Measurements from ENCODE around the gene DLX1. TPM values are rescaled to one million over a fixed set of nuclear protein-coding genes. Genes with fewer than 3 reads are reported as not detected.
"Not testable (repeated sequence)": the region's sequence is repeated elsewhere in the genome, so short reads cannot be mapped to it uniquely, and the experiment has no call there.

Gene DLX1
- total RNA-seq, 1 experiment from 2014 or later, result 3.5 TPM

GRCh38 chr2:172066394-172066886 lies 18.9 kb upstream of the DLX1 start:
- TF ChIP-seq SIN3A (IDR thresholded peaks at IDR 0.05; ENCODE audit: borderline replicate concordance, insufficient read depth, low read depth, low read length) (no peak), REST (IDR thresholded peaks at IDR 0.05; ENCODE audit: insufficient read depth in 1 of 2, low read depth in 2 of 2, low read length in 1 of 2) (no peak), TCF7L2 (IDR thresholded peaks at IDR 0.05; ENCODE audit: low read depth, low read length) (no peak), CTCF (IDR thresholded peaks at IDR 0.05) (no peak), POLR2AphosphoS5 (IDR thresholded peaks at IDR 0.05; ENCODE audit: low read depth, low read length) (no peak)
- H3K27me3 ChIP-seq (ENCODE audit: control insufficient read depth, insufficient read depth, low read length), result no peaks in the 10 kb centered on the region
- no peak for DNase-seq (ENCODE audit: low read depth, low spot score)
- ChIA-PET POLR2A (no interaction called here), CTCF (no interaction called here)
- H3K27ac ChIP-seq (ENCODE audit: low read length), result no peak overlapping the region
- no peak for ATAC-seq
- intact Hi-C loops (cut with micrococcal nuclease; ENCODE audit: unreplicated experiment) (no loop called here), in situ Hi-C loops (cut with HindIII; ENCODE audit: low pct_unique_long_range_greater_than_20kb, low sequenced_read_pairs) (no loop called here)
- no peaks in the 10 kb centered on the region; the same call in 1 of the 2 replicates for H3K36me3 ChIP-seq (ENCODE audit: control insufficient read depth, insufficient read depth, low read length)
- BruUV-seq (replicated peaks), result no TSS peak
- no peaks in the 10 kb centered on the region for H3K9me3 ChIP-seq (ENCODE audit: control insufficient read depth, insufficient read depth, low read depth, low read length)
- no peak overlapping the region for H3K4me3 ChIP-seq (ENCODE audit: low read depth in 2 of 2, low read length in 2 of 2)
- no peaks in the 10 kb centered on the region for H3K4me1 ChIP-seq (ENCODE audit: control insufficient read depth, insufficient read depth, low read length)

GRCh38 chr2:172067905-172068304 lies 17.4 kb upstream of the DLX1 start:
- intact Hi-C loops (cut with micrococcal nuclease; ENCODE audit: unreplicated experiment), result not testable (repeated sequence)

GRCh38 chr2:172070936-172071335 lies 14.4 kb upstream of the DLX1 start:
- no peak for TF ChIP-seq CTCF (IDR thresholded peaks at IDR 0.05)
- no peak for TF ChIP-seq TCF7L2 (IDR thresholded peaks at IDR 0.05; ENCODE audit: low read depth, low read length)
- no peak for TF ChIP-seq REST (IDR thresholded peaks at IDR 0.05; ENCODE audit: insufficient read depth in 1 of 2, low read depth in 2 of 2, low read length in 1 of 2)
- TF ChIP-seq SIN3A (IDR thresholded peaks at IDR 0.05; ENCODE audit: borderline replicate concordance, insufficient read depth, low read depth, low read length), result no peak
- TF ChIP-seq POLR2AphosphoS5 (IDR thresholded peaks at IDR 0.05; ENCODE audit: low read depth, low read length), result no peak
- H3K27ac ChIP-seq (ENCODE audit: low read length), result no peak overlapping the region
- ATAC-seq, result no peak
- no peaks in the 10 kb centered on the region for H3K4me1 ChIP-seq (ENCODE audit: control insufficient read depth, insufficient read depth, low read length)
- H3K36me3 ChIP-seq (ENCODE audit: control insufficient read depth, insufficient read depth, low read length), result no peaks in the 10 kb centered on the region; the same call in 1 of the 2 replicates
- intact Hi-C loops (cut with micrococcal nuclease; ENCODE audit: unreplicated experiment), result no loop called here
- POLR2A ChIA-PET, result interaction anchor here (0.7 kb wide), 1 partner anchor 32 kb away, joined by 7 read pairs; the partner anchor contains the start of gene DLX2
- no peak overlapping the region for H3K4me3 ChIP-seq (ENCODE audit: low read depth in 2 of 2, low read length in 2 of 2)
- CTCF ChIA-PET, result no interaction called here
- H3K9me3 ChIP-seq (ENCODE audit: control insufficient read depth, insufficient read depth, low read depth, low read length), result no peaks in the 10 kb centered on the region
- no peak for DNase-seq (ENCODE audit: low read depth, low spot score)
- H3K27me3 ChIP-seq (ENCODE audit: control insufficient read depth, insufficient read depth, low read length), result no peaks in the 10 kb centered on the region
- no TSS peak for BruUV-seq (replicated peaks)
- in situ Hi-C loops (cut with HindIII; ENCODE audit: low pct_unique_long_range_greater_than_20kb, low sequenced_read_pairs), result no loop called here

More at GRCh38 chr2:172067905-172068304, 17.4 kb upstream of the DLX1 start:
- H3K27ac ChIP-seq (ENCODE audit: low read length); BruUV-seq (replicated peaks); ATAC-seq; in situ Hi-C loops (cut with HindIII; ENCODE audit: low pct_unique_long_range_greater_than_20kb, low sequenced_read_pairs); POLR2A ChIA-PET; H3K36me3 ChIP-seq (ENCODE audit: control insufficient read depth, insufficient read depth, low read length); H3K9me3 ChIP-seq (ENCODE audit: control insufficient read depth, insufficient read depth, low read depth, low read length); H3K27me3 ChIP-seq (ENCODE audit: control insufficient read depth, insufficient read depth, low read length); H3K4me3 ChIP-seq (ENCODE audit: low read depth in 2 of 2, low read length in 2 of 2); H3K4me1 ChIP-seq (ENCODE audit: control insufficient read depth, insufficient read depth, low read length); DNase-seq (ENCODE audit: low read depth, low spot score): not testable (repeated sequence)
- CTCF ChIA-PET, result interaction anchor here (0.7 kb wide), 1 partner anchor 119 kb away, joined by 6 read pairs; no protein-coding TSS in a partner anchor

Data from Panc1 (cell line).